Activated CD8-positive, alpha-beta T cell treated with anti-CD3 and anti-CD28 coated beads, Interleukin-2, amount 10 ng/mL, durations not matched to agents 7 days and 5 days (primary cell): ENCODE results near the gene ZDHHC1. TPM values are rescaled to one million over a fixed set of nuclear protein-coding genes. Genes with fewer than 3 reads are reported as not detected.

ENCODE experiments used
- ATAC-seq: fragments of 150-1000 bp; cut with Tn5 transposase; one replicate; pipeline ENCODE4 v1.10.0; 2021; ENCODE audit warnings: moderate library complexity
- CTCF ChIA-PET: fragments of 350-600 bp; sonication (Branson Sonifier 250); formaldehyde crosslinking; loops from one replicate; lab custom pipeline; 2021; ENCODE audit warnings: antibody characterized with exemption; lab: Charles Lee
- POLR2A ChIA-PET: fragments of 350-600 bp; sonication (Branson Sonifier 250); formaldehyde crosslinking; loops from one replicate; lab custom pipeline; 2021; ENCODE audit warnings: antibody characterized with exemption; lab: Charles Lee
- DNase-seq: peaks from one replicate; pipeline ENCODE4 v3.0.0-alpha.2; 2020
- H3K27ac Mint-ChIP-seq: one replicate; pipeline ENCODE4 v1.8.0; 2021; ENCODE audit warnings: mild to moderate bottlenecking, mixed read lengths
- H3K27me3 Mint-ChIP-seq: one replicate; pipeline ENCODE4 v1.8.0; 2021; ENCODE audit warnings: low read depth, mixed read lengths
- H3K36me3 Mint-ChIP-seq: one replicate; pipeline ENCODE4 v1.8.0; 2021; ENCODE audit warnings: low read depth, mixed read lengths
- H3K4me1 Mint-ChIP-seq: one replicate; pipeline ENCODE4 v1.8.0; 2021; ENCODE audit warnings: low read depth, mixed read lengths
- H3K4me3 Mint-ChIP-seq: one replicate; pipeline ENCODE4 v1.8.0; 2021; ENCODE audit warnings: mild to moderate bottlenecking, mixed read lengths
- H3K9me3 Mint-ChIP-seq: one replicate; pipeline ENCODE4 v1.8.0; 2022; ENCODE audit warnings: mixed read lengths; ENCODE audit not compliant: insufficient read depth
- total RNA-seq, 2 experiments: library from RNA; stranded (reverse); gene quantifications; one replicate each; pipeline ENCODE4 v1.2.3, GENCODE V29; 2021

The ZDHHC1 gene
- total RNA-seq, 2 experiments from 2014 or later = 0.26 TPM; not detected in 1

DNA sequence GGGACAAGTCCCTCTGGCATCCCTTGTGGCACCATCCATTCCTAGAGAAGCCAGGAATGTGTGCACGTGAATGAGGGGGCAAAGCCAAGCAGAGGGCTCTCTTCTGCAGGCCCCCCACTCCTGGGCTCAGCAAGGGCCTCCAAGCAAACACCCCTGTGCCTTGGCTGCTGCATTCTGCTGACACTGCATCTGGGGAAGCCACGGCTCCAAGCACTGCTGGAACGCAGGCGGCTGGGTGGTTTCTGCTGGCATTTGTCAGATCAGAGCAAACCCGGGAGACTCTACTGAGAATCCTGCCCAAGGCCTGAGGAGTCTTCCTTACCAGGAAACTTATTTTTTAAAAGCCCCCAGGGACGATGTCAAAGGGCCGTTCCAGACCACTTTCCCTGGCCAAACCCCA is 41.3 kb upstream of the ZDHHC1 start:
- no peak overlapping the region for H3K4me3 Mint-ChIP-seq
- no peak overlapping the region for H3K27ac Mint-ChIP-seq
- no peaks in the 10 kb centered on the region for H3K9me3 Mint-ChIP-seq
- ATAC-seq (no peak), DNase-seq (no peak)
- H3K36me3 Mint-ChIP-seq = peaks cover 4% of the 10 kb centered on the region
- no peaks in the 10 kb centered on the region for H3K27me3 Mint-ChIP-seq
- peaks cover 23% of the 10 kb centered on the region for H3K4me1 Mint-ChIP-seq
- CTCF ChIA-PET = interaction anchor here (1.2 kb wide), 1 partner anchor 11 kb away, joined by 3 read pairs; no protein-coding TSS in a partner anchor
- POLR2A ChIA-PET = no interaction called here

DNA sequence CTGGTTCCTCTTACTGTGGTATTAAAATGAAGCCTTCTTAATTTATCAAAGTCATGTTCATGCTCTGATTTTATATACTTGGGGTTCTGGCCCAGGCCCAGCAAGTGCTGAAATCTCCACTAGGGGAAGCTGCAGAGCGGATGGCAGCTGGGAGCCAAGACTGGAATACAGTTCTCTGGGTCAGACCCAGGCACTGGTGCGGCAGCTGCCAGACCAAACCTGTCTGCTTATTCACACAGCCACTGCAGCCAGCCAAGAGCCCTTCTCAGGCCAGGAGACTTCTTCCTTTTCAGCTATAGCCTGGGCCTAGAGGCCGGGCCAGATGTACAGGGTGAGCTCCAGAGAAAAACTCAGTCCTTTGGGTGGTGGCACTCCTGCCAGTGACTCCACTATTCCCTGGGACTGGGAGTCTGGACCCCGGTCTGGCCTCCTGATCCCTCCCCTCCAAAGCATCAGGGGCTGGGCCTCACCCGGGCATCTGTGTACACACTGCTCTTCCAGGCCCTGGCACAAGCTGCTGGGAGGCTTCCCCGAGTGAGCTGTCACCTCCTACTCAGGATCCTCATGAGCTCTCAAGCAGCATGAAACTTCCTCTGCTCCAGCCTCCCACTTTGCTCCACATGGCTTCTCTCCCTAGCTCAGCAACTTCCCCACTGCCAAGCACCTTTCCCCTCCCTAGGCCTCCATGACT is 40.3 kb upstream of the ZDHHC1 start:
- Mint-ChIP-seq H3K27ac (no peak overlapping the region), H3K4me1 (peaks cover 23% of the 10 kb centered on the region)
- POLR2A ChIA-PET = interaction anchor here (0.6 to 0.9 kb wide), 3 partner anchors 9 to 44 kb away, joined by 3 to 5 read pairs (median 3); no protein-coding TSS in a partner anchor

DNA sequence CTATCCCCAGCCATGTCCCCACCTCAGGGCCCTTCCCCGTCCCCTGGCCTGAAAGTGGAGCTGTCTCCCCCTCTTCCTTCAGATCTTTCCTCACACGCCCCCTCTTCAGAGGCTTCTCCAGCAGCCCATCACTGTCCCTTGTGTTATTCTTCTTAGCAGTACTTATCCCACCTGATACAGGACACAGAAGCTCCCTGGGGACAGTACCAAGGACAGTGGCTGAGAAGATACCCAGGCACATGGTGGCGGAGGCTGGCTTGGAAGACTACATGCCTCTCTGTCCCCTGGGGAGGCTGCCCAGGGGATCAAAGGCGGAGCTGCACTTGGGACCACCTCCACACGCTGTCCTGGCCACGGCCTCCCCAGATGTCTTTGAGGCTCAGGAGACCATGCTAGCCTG is 38.6 kb upstream of the ZDHHC1 start:
- Mint-ChIP-seq H3K27ac (no peak overlapping the region), H3K4me3 (no peak overlapping the region), H3K36me3 (no peaks in the 10 kb centered on the region), H3K9me3 (no peaks in the 10 kb centered on the region), H3K4me1 (peaks cover 23% of the 10 kb centered on the region), H3K27me3 (no peaks in the 10 kb centered on the region)
- ATAC-seq (no peak), DNase-seq (no peak)
- ChIA-PET POLR2A (no interaction called here), CTCF (interaction anchor here (0.7 to 2.6 kb wide), 3 partner anchors 11 to 128 kb away, joined by 3 to 14 read pairs (median 5); partner anchors contain the start of genes KCTD19 and LRRC36)

More for the DNA sequence above, 40.3 kb upstream of the ZDHHC1 start:
- H3K9me3 Mint-ChIP-seq = no peaks in the 10 kb centered on the region
- DNase-seq = no peak
- H3K27me3 Mint-ChIP-seq = no peaks in the 10 kb centered on the region
- CTCF ChIA-PET = interaction anchor here (1.2 to 2.6 kb wide), 7 partner anchors 9 to 209 kb away, joined by 3 to 14 read pairs (median 5); partner anchors contain the start of gene ATP6V0D1
- ATAC-seq = no peak
- H3K36me3 Mint-ChIP-seq = peaks cover 3% of the 10 kb centered on the region
- no peak overlapping the region for H3K4me3 Mint-ChIP-seq

DNA sequence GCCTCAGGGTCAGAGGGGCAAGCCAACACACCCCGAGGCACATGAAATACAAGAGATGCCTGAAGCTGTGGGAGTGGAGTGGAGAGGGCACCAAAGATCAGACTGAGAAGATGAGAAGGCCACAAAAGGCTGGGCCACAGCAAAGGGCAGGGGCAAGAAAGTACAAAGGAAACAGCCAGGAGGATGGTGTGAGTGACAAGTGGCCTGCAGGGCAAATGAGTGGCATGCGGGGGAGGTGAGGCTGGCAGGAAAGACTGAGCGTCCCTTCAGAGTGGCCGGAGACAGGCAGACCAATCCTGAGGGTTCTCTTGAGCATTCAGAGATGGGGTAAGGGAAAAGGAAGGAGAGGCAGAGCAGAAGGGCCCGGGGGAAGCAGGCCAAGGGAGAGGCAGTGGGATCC is 37.8 kb upstream of the ZDHHC1 start:
- DNase-seq (no peak), ATAC-seq (no peak)
- Mint-ChIP-seq H3K4me3 (no peak overlapping the region), H3K4me1 (peaks cover 23% of the 10 kb centered on the region), H3K27me3 (no peaks in the 10 kb centered on the region), H3K36me3 (peaks cover 2% of the 10 kb centered on the region), H3K9me3 (no peaks in the 10 kb centered on the region), H3K27ac (no peak overlapping the region)
- ChIA-PET POLR2A (no interaction called here), CTCF (interaction anchor here (1.7 to 2.5 kb wide), 2 partner anchors 26 to 27 kb away, joined by 6 to 10 read pairs; partner anchors contain the start of gene ATP6V0D1)

DNA sequence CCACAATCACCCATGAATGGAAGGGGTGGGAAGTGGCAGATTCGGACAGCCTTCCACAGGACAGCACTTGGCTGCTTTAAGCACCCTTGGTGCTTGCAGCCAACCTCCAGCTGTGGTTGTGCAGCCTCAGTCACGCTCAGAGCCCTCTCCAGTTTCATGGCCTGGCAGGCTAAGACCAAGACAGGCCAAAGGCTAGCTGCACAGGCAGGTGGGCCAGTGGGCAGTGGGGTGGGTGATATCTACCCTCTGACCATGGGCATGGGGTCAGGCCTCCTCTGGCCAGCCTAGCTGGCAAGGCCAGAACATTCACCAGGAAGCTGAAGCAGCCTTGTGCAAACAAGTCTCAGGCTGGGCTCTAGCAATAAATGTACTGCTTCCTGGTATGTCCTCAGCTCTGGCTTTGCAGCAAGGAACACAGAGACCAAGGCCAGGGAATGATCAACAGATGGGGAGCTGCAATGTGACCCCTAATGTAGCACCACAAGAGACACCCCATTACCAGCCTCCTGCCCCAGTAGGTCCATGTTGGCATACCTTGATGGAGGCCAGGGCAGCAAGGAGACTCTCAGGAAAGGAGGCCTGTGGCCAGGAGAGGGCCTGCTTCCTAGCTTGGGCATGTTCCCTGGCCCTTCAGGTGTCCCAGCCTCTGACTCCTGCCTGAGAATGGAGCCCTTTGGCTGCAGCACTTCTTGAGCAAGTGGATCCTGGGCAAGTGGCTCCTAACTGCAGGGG is 35.6 kb upstream of the ZDHHC1 start:
- ChIA-PET CTCF (interaction anchor here (1.2 to 2.5 kb wide), 5 partner anchors 14 to 70 kb away, joined by 3 to 10 read pairs (median 6); no protein-coding TSS in a partner anchor), POLR2A (no interaction called here)
- H3K36me3 Mint-ChIP-seq = peaks cover 2% of the 10 kb centered on the region

DNA sequence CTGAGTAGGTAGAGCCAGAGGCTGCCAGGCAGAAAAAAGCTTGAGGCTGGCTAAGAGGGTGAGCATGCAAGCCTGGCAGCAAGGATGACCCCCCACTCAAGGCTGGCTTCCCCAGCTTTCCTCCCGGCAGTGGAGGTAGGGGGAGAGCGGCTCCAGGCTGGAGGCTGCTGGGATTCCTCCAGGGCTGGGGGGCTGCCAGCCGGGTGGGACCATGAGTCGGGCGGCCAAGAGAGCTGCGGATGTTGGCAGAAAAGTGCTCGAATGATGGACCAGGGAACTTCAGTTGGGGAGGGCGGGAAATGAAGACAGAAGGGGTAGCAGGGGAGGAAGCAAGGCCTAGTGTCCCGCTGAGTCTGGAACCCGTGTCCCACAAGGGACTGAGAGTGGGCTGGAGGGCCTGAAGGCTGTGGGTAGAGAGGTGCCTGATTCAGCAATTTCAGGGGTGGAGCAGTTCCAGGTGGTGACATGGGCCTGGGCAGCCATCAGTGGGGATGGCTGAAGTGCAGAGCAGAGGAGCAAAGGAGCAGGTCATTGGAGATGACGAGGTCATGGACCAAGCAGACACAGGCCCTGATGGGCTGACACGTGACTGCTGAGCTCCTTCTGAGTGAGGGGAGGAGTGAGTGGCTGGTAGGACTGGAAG is 34.9 kb upstream of the ZDHHC1 start:
- H3K27me3 Mint-ChIP-seq = no peaks in the 10 kb centered on the region
- DNase-seq (no peak), ATAC-seq (no peak)
- no peaks in the 10 kb centered on the region for H3K9me3 Mint-ChIP-seq
- CTCF ChIA-PET = interaction anchor here (1.1 to 1.5 kb wide), 2 partner anchors 23 to 70 kb away, joined by 3 to 8 read pairs; no protein-coding TSS in a partner anchor
- H3K27ac Mint-ChIP-seq = no peak overlapping the region
- peaks cover 2% of the 10 kb centered on the region for H3K36me3 Mint-ChIP-seq
- H3K4me1 Mint-ChIP-seq = peaks cover 22% of the 10 kb centered on the region
- H3K4me3 Mint-ChIP-seq = no peak overlapping the region
- POLR2A ChIA-PET = no interaction called here

More for the DNA sequence above, 35.6 kb upstream of the ZDHHC1 start:
- Mint-ChIP-seq H3K27me3 (no peaks in the 10 kb centered on the region), H3K4me3 (no peak overlapping the region), H3K4me1 (peaks cover 26% of the 10 kb centered on the region), H3K9me3 (no peaks in the 10 kb centered on the region), H3K27ac (no peak overlapping the region)
- no peak for DNase-seq
- no peak for ATAC-seq

DNA sequence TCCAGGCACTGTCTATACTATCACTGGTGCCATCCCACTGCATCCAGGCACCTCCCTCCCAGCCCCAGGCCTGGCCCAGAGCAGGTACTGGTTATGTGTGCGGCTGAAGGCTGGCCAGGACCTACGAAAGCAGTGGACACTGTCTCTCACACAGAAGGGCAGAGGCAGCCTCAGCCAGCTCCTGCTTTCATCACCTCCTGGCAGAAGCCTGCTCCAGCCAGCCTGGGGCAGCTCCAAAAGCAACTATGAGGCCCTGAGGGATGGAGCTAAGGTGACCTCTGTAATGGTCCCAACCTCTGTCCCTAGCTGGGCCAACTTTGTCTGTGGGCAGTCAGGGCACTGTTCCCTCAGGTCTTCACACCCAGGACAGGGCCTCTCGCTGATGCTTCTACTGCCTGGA is 33.5 kb upstream of the ZDHHC1 start:
- H3K36me3 Mint-ChIP-seq = peaks cover 2% of the 10 kb centered on the region
- no peak for DNase-seq
- H3K4me3 Mint-ChIP-seq = no peak overlapping the region
- CTCF ChIA-PET = interaction anchor here (0.9 to 4.8 kb wide), 4 partner anchors 8 to 189 kb away, joined by 3 to 52 read pairs (median 4); no protein-coding TSS in a partner anchor
- no peaks in the 10 kb centered on the region for H3K9me3 Mint-ChIP-seq
- H3K4me1 Mint-ChIP-seq = peaks cover 12% of the 10 kb centered on the region
- POLR2A ChIA-PET = no interaction called here
- ATAC-seq = no peak
- no peak overlapping the region for H3K27ac Mint-ChIP-seq
- H3K27me3 Mint-ChIP-seq = no peaks in the 10 kb centered on the region

DNA sequence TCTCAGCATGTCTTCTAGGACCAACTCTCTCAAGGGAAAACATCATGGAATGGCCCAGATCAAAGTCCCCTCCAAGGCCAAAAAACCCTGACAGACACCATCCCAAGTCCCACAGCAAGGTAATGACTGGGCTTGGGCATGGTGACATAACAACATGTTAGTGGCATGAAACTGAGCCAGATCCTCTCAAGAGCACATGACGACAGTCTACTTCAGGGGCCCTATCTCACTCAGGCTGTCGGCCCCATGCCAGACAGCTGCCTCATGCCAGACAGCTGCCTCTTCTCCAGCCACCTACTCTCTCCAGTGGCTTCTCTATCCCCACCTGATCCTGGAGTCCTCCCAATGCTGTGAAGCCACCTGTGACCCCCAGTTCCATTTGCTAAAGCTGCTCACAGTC is 33.1 kb upstream of the ZDHHC1 start:
- CTCF ChIA-PET = interaction anchor here (0.9 to 4.8 kb wide), 4 partner anchors 8 to 189 kb away, joined by 3 to 52 read pairs (median 4); no protein-coding TSS in a partner anchor
- Mint-ChIP-seq H3K27me3 (no peaks in the 10 kb centered on the region), H3K9me3 (no peaks in the 10 kb centered on the region), H3K36me3 (peaks cover 2% of the 10 kb centered on the region), H3K4me3 (no peak overlapping the region), H3K27ac (no peak overlapping the region), H3K4me1 (peaks cover 10% of the 10 kb centered on the region)
- ATAC-seq (no peak), DNase-seq (no peak)
- POLR2A ChIA-PET = no interaction called here

DNA sequence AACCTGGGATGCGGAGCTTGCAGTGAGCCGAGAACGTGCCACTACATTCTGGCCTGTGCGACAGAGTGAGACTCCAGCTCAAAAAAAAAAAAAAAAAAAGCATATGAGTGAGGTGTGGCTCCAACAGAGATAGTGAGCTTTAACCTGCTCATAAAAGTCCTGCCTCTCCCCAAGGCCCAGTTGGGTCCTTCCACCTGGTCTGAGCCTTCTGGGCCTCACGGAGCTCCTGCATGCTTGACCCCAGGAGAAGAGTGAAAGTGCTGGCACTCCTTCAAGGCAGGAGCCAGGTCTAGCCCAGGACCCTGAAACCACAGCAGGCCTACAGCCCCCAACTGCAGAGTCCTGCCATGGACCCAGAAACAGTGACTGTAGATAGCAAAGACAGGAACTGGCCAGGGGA is 32.3 kb upstream of the ZDHHC1 start:
- H3K4me1 Mint-ChIP-seq = peaks cover 10% of the 10 kb centered on the region
- no peak for ATAC-seq
- no peaks in the 10 kb centered on the region for H3K9me3 Mint-ChIP-seq
- H3K36me3 Mint-ChIP-seq = peaks cover 2% of the 10 kb centered on the region
- H3K27me3 Mint-ChIP-seq = no peaks in the 10 kb centered on the region
- no peak overlapping the region for H3K4me3 Mint-ChIP-seq
- CTCF ChIA-PET = interaction anchor here (1.1 to 4.8 kb wide), 8 partner anchors 10 to 188 kb away, joined by 3 to 52 read pairs (median 4); partner anchors contain the start of gene HSD11B2
- POLR2A ChIA-PET = no interaction called here
- no peak for DNase-seq
- H3K27ac Mint-ChIP-seq = no peak overlapping the region

DNA sequence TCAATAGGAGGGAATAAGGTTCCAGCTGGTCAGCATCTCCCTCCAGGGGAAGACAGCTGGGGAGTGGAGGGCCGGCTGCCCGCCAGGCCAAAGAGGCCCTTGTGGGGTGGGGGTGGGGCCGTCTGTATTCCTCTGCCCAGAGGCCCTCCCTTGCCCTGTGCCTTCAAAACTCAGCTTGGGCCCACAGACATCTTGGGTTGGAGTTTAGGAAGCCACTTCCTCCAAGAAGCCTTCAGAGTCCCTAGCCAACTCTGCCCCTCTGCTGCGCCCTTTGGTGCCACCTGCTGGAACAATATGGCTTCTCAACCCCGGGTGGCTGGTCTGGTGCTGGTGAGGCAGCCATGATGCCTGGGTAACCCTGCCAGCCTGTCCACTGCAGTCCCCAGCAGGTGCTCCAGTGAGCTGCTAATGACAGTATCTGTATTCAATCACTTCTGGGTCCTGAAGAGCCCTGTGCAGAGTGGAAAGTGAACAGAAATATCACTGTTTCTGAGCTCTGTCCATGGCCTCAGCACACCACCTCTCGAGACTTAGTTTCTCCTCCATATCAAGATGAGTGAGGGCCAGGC is 31.3 kb upstream of the ZDHHC1 start:
- Mint-ChIP-seq H3K36me3 (peaks cover 2% of the 10 kb centered on the region), H3K4me1 (peaks cover 10% of the 10 kb centered on the region), H3K27me3 (no peaks in the 10 kb centered on the region), H3K9me3 (no peaks in the 10 kb centered on the region), H3K4me3 (no peak overlapping the region), H3K27ac (no peak overlapping the region)
- peak; percentile 92 for ATAC-seq
- ChIA-PET CTCF (interaction anchor here (0.7 to 4.8 kb wide), 17 partner anchors 9 to 187 kb away, joined by 3 to 52 read pairs (median 4); partner anchors contain the start of genes ATP6V0D1 and HSD11B2), POLR2A (interaction anchor here (0.6 kb wide), 1 partner anchor 9 kb away, joined by 3 read pairs; no protein-coding TSS in a partner anchor)
- peak; percentile 82 for DNase-seq
